Measurements from ENCODE around the gene UIMC1. TPM values are rescaled to one million over a fixed set of nuclear protein-coding genes. Genes with fewer than 3 reads are reported as not detected.

The UIMC1 gene
- polyA plus RNA-seq, 10 donors = 21.8 to 39.2 (median 29.0) TPM

- DNase-seq = no peak
Measured at GRCh38 chr5:176886336-176887251, 120.0 kb downstream of the UIMC1 start.

GRCh38 chr5:176884571-176884890 lies 122.0 kb downstream of the UIMC1 start:
- DNase-seq = no peak

- no peak for DNase-seq
Measured at GRCh38 chr5:176883700-176884570, 122.6 kb downstream of the UIMC1 start.

- no peak for DNase-seq
Measured at GRCh38 chr5:176882567-176882903, 124.0 kb downstream of the UIMC1 start.

- no peak for DNase-seq
Measured at GRCh38 chr5:176881816-176882566, 124.6 kb downstream of the UIMC1 start.

GRCh38 chr5:176881021-176881749 lies 125.4 kb downstream of the UIMC1 start:
- no peak for DNase-seq

GRCh38 chr5:176880366-176881020 lies 126.1 kb downstream of the UIMC1 start:
- DNase-seq = no peak

GRCh38 chr5:176879663-176880361 lies 126.8 kb downstream of the UIMC1 start:
- DNase-seq = peak in 1 of 3 donors; percentile 73

GRCh38 chr5:176878906-176879662 lies 127.5 kb downstream of the UIMC1 start:
- DNase-seq = no peak

- no peak for DNase-seq
Measured at GRCh38 chr5:176878463-176878862, 128.1 kb downstream of the UIMC1 start.

GRCh38 chr5:176877793-176878331 lies 128.7 kb downstream of the UIMC1 start:
- no peak for DNase-seq

- no peak for DNase-seq
Measured at GRCh38 chr5:176876506-176877431, 129.8 kb downstream of the UIMC1 start.

- DNase-seq = no peak
Measured at GRCh38 chr5:176875783-176876505, 130.6 kb downstream of the UIMC1 start.

GRCh38 chr5:176875014-176875550 lies 131.5 kb downstream of the UIMC1 start:
- DNase-seq = no peak

GRCh38 chr5:176874198-176874780 lies 132.3 kb downstream of the UIMC1 start:
- DNase-seq = no peak

GRCh38 chr5:176873541-176874172 lies 132.9 kb downstream of the UIMC1 start:
- DNase-seq = peak in 2 of 3 donors; percentile 25 to 87

Measured in muscle of back (tissue), 11 donors.